ENCODE data around the gene LRRC71.
"Not testable (repeated sequence)": the region's sequence is repeated elsewhere in the genome, so short reads cannot be mapped to it uniquely, and the experiment has no call there.

Gene LRRC71

GRCh38 chr1:156905651-156906050 lies 14.8 kb upstream of the LRRC71 start:
- no peak for DNase-seq (ENCODE audit: low read depth)

DNA sequence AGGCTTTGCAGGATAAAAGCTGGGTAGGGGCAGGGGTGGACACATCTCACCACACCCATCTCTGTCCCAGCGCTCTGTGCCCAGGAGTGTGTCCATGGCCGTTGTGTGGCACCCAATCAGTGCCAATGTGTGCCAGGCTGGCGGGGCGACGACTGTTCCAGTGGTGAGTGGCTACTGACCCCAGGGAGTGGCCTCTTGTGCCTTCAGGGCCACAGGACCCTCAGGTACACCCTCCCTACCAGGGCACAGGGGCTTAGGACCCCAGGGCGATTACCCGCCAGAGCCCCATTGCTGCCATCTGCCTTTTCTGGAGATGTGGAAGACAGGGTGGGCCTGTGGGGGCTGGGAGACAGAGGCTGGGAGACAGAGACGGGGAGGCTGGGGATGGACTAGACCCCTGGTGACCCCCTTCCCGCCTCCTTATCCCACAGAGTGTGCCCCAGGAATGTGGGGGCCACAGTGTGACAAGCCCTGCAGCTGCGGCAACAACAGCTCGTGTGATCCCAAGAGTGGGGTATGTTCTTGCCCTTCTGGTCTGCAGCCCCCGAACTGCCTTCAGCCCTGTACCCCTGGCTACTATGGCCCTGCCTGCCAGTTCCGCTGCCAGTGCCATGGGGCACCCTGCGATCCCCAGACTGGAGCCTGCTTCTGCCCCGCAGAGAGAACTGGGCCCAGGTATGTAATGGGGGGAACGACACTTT lies 14.1 kb upstream of the LRRC71 start:
- no peak for DNase-seq (ENCODE audit: low read depth)

- no peak for DNase-seq (ENCODE audit: low read depth)
Measured at GRCh38 chr1:156908541-156908940, 11.9 kb upstream of the LRRC71 start.

DNA sequence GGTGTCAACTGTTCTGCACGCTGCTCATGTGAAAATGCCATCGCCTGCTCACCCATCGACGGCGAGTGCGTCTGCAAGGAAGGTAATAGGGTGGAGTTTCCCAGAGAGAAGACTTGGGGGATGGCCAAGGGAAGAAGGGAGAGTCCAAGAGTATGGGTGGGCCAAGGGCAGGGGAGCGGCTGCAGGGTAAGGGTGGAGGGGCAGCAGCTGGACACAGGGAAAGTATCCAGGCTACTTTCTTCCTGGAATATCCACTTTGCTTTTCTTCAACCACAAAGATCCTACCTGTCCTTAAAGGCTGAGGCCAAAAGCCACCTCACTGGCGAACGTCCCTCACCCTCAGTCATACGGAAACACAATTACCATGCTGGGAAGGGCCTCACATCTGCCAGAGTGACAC lies 11.5 kb upstream of the LRRC71 start:
- no peak for DNase-seq (ENCODE audit: low read depth)

- no peak for DNase-seq (ENCODE audit: low read depth)
Measured at GRCh38 chr1:156909671-156910070, 10.8 kb upstream of the LRRC71 start.

GRCh38 chr1:156910309-156910782 lies 10.1 kb upstream of the LRRC71 start:
- no peak for DNase-seq (ENCODE audit: low read depth)

DNA sequence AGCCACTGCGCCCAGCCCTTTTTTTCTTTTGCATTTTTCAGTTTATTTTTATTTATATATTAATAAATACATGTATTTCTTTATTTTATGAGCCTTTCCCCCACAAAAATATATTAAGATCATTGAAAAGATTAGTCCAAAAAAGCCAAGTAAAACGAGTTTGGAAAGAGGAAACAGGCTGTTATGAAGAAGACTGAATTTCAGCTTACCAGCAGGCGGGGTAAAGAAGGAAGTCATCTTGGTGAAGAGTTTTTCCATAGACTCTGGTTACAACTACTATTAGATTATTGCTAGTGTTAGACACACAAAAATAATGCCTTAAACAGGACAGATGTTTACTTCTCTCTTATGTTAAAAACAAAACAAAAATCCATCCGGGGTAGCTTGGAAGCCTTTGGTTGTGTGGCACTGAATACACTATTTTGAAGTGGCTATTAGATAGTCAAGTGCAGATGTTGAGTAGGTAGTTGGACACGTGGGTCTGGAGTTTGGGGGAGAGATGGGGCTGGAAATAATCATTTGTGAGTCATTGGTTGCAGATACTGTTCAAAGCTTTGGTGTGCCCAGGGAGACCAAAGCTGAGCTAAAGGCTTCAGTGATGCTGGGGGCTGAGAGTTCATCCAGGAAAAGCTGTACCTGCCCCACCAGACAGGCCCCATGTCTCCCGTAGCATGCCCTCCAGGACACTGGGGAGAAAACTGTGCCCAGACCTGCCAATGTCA lies 8.7 kb upstream of the LRRC71 start:
- no peak for DNase-seq (ENCODE audit: low read depth)

DNA sequence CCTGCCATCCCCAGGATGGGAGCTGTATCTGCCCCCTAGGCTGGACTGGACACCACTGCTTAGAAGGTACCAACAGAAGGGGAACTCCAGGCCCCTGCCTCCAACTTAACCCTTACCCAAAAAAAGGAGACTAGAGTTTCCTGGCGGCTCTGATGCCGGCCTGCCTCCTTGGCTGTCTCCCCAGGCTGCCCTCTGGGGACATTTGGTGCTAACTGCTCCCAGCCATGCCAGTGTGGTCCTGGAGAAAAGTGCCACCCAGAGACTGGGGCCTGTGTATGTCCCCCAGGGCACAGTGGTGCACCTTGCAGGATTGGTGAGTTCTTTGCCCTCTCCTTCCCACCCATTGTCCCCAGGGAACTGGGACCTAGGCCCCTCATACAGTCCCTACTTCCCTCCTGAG lies 8.1 kb upstream of the LRRC71 start:
- DNase-seq (ENCODE audit: low read depth): no peak

DNA sequence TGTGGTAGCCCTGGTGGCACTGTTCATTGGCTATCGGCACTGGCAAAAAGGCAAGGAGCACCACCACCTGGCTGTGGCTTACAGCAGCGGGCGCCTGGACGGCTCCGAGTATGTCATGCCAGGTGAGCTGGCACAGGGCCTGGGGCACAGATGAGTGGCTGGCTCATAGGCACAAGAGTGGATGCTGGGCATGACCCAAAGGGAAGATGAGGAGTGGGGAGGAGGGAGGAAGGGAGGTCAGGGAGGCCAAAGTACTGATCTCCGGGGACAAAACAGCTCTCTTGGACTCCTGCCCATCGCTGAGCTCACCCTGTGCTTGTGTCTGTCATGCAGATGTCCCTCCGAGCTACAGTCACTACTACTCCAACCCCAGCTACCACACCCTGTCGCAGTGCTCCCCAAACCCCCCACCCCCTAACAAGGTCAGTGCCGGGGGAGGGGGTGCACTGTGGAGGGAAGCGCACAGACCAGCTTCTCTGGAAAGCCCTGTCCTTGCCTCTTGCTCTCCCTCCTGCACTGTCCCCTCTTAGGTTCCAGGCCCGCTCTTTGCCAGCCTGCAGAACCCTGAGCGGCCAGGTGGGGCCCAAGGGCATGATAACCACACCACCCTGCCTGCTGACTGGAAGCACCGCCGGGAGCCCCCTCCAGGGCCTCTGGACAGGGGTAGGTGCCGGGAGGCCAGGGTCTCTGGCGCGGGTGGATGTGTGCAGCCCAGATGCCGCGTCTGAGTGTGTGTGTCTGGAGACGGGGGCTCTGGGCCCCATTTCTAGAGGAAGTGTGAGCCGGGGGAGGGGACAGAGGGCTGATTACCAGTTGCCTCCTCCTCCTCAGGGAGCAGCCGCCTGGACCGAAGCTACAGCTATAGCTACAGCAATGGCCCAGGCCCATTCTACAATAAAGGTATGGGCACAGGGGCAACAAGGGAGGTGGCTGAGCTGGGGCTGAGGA lies 7.3 kb upstream of the LRRC71 start:
- DNase-seq (ENCODE audit: low read depth): no peak

DNA sequence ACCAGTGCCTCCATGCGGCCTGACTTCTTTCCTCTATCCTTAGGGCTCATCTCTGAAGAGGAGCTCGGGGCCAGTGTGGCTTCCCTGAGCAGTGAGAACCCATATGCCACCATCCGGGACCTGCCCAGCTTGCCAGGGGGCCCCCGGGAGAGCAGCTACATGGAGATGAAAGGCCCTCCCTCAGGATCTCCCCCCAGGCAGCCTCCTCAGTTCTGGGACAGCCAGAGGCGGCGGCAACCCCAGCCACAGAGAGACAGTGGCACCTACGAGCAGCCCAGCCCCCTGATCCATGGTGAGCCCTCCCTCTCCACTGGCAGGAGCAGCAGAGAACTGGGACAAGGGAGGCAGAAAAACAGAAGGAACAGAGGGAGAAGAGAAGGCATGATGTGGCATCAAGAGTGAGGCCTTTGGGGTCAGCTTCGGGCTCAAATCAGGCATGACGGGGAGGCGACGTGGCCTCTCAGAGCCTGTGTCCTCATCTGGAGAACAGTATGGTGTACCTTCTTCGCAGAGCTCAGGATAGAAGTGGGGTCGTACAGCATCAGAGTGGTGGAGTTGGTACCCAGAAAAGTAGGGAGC lies 6.5 kb upstream of the LRRC71 start:
- DNase-seq (ENCODE audit: low read depth): no peak

- DNase-seq (ENCODE audit: low read depth): no peak
Measured at GRCh38 chr1:156914440-156914856, 6.0 kb upstream of the LRRC71 start.

GRCh38 chr1:156921053-156921529 lies 659 bp downstream of the LRRC71 start:
- no peak for DNase-seq (ENCODE audit: low read depth)

DNA sequence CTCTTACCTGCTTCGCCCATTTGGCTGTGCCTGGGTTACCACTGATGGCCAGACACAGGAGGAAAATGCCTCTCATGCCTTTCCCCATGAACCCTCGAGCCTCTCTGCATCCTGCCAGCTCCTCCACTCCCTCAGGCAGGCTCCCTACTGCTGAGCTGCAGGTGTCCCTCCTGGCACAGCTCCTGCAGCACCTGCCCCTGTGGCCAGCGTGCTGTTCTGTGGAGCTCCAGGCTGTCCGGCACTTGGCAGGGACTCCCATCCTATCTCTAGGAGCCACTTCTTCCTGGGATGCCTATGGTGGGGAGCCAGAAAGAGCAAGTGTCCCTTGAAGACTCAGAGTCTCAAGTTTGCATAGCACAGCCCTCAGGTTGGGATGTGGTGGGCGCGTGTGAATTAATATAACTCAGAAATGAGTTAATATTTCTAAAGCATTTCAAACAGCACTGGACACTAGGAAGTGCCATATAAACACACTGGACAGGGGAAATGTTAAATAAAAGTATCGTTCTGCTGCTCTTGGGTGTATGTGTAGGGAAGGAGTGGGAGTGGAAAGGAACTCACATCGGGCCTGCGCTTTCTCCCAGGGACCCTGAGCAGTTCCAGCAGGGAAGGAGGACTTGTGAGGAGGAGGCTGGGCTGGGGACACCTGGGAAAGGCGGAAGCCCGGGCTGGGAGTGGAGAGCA lies 2.7 kb downstream of the LRRC71 start:
- DNase-seq (ENCODE audit: low read depth): no peak

DNA sequence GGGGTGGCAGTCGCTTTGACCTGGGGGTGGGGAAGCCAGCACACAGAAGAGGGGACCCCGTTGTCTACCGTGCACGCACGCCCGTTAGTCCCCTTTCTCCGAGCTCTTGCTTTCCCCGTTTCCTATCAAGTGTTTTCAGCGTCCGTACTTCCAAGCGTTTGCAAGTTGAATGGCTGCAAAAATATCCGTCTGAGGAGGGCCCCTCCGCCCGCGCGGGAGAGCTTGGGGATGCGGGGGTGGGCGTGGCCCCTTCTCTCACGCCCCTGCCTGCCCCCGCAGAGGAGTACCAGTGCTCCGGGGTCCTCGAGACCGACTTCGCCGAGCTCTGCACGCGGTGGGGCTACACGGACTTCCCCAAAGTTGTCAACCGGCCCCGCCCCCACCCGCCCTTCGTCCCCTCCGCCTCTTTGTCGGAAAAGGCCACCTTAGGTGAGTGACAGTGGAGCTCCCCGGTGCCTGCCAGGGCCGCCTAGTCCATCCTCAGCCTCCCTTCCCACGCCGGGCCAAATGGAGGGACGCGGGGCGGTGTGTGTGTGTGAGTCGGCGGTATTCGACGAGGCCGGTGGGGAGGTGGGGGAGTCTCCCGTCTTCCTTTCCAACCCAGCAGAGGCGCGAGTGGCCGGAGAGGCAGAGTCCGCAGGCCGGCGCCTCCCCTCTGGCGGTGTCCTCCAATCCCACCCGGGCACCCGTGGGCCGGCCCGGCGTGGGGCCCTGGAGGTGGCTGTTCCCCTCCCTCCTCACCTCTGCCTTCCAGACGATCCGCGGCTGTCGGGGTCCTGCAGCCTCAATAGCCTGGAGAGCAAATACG lies 3.4 kb downstream of the LRRC71 start:
- no peak for DNase-seq (ENCODE audit: low read depth)

DNA sequence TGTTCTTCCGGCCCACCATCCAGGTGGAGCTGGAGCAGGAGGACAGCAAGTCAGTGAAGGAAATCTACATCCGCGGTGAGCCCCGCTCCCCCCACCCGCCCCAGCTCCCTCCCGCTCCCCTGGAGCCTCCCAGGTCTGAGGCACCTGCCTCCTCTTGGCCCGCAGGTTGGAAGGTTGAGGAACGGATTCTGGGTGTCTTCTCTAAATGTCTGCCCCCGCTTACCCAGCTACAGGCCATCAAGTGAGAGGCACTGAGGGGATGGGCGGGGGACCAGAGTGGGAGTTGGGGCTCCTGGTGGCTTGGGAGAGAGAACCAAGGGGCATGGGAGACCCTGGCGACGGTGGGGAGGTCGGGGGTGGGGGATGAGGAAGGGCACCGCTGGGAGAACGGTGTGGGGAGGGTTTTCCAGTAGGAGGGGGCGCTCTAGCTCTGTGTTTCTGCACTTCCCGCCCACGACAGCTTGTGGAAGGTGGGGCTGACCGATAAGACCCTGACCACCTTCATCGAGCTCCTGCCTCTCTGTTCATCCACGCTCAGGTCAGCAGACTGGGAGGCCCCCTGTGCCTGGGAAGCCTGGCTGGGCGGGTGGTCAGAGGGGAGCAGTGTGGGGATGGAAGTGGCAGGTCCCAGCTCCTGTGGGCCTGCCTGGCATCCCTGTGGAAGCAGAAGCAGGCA lies 4.2 kb downstream of the LRRC71 start:
- DNase-seq (ENCODE audit: low read depth): no peak

DNA sequence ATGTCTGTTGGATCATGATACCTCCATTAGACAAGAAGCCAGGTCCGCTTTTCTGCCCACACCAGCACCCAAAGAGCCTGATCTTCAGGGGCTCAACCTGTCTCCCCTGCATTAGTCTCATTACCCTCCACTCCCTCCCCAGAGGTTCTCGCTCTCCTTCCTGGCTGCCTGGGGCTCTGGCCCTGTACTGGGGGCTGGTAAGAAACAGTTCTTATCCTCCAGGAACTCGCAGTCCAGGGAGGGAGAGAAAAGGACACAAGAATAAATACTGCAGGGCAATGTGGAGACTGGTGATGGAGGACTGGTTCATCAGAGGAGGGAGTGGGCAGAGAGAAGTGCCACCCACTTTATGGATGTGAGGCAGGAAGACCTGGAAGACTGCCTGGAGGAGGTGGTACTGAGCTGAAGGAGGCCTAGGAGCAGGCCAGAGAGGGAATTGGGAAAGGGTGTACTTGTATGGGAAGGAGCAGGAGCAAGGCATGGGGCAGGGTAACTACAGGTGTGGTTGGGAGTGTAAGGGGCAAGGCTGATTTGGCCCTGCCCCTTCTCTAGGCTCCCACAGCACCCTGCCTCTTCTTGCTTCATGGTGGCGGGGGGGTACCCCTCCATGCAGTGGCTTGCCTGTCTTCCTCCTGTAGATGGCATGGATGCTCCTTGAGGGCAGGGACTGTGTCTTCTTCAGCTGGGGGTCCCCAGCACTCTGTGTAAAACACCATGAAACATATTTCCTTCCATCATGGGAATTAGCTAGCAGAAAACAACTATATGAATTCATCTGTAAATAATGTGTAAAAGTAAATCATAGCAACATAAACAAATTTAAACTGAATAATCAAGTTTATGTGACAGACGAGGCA lies 5.0 kb downstream of the LRRC71 start:
- DNase-seq (ENCODE audit: low read depth): no peak

GRCh38 chr1:156926175-156926574 lies 5.7 kb downstream of the LRRC71 start:
- DNase-seq (ENCODE audit: low read depth): no peak

GRCh38 chr1:156926695-156927094 lies 6.3 kb downstream of the LRRC71 start:
- not testable (repeated sequence) for DNase-seq (ENCODE audit: low read depth)

Measured in GM04504 (cell line).